Activated naive CD4-positive, alpha-beta T cell treated with anti-CD3 and anti-CD28 coated beads, Interleukin-2, amount 50 U/mL, for 24 hours (primary cell): ENCODE results near the gene PIM1.

Experiments used
- H3K27ac Mint-ChIP-seq: one replicate; pipeline ENCODE4 v1.8.0; 2021; ENCODE audit warnings: mild to moderate bottlenecking, mixed read lengths
- H3K27me3 Mint-ChIP-seq: one replicate; pipeline ENCODE4 v1.8.0; 2021; ENCODE audit warnings: mixed read lengths
- H3K36me3 Mint-ChIP-seq: one replicate; pipeline ENCODE4 v1.8.0; 2021; ENCODE audit warnings: mixed read lengths
- H3K4me1 Mint-ChIP-seq: one replicate; pipeline ENCODE4 v1.8.0; 2021; ENCODE audit warnings: mixed read lengths
- H3K4me3 Mint-ChIP-seq: one replicate; pipeline ENCODE4 v1.8.0; 2021; ENCODE audit warnings: mild to moderate bottlenecking, mixed read lengths
- H3K9me3 Mint-ChIP-seq: one replicate; pipeline ENCODE4 v1.8.0; 2021; ENCODE audit warnings: mixed read lengths

The PIM1 gene

GRCh38 chr6:37155394-37156312, 14.3 kb upstream of the PIM1 start:
- peak overlapping the region; percentile 60 for H3K4me3 Mint-ChIP-seq
- H3K36me3 Mint-ChIP-seq: no peaks in the 10 kb centered on the region
- H3K27me3 Mint-ChIP-seq: no peaks in the 10 kb centered on the region
- H3K4me1 Mint-ChIP-seq: peaks cover 24% of the 10 kb centered on the region
- peak overlapping the region; percentile 63 for H3K27ac Mint-ChIP-seq
- H3K9me3 Mint-ChIP-seq: no peaks in the 10 kb centered on the region

GRCh38 chr6:37158508-37158907, 11.4 kb upstream of the PIM1 start:
- H3K9me3 Mint-ChIP-seq: no peaks in the 10 kb centered on the region
- peaks cover 30% of the 10 kb centered on the region for H3K4me1 Mint-ChIP-seq
- no peaks in the 10 kb centered on the region for H3K36me3 Mint-ChIP-seq
- H3K27me3 Mint-ChIP-seq: no peaks in the 10 kb centered on the region
- H3K4me3 Mint-ChIP-seq: no peak overlapping the region
- H3K27ac Mint-ChIP-seq: no peak overlapping the region

- no peaks in the 10 kb centered on the region for H3K36me3 Mint-ChIP-seq
- H3K27ac Mint-ChIP-seq: no peak overlapping the region
- no peaks in the 10 kb centered on the region for H3K9me3 Mint-ChIP-seq
- peaks cover 17% of the 10 kb centered on the region for H3K4me1 Mint-ChIP-seq
- no peak overlapping the region for H3K4me3 Mint-ChIP-seq
- no peaks in the 10 kb centered on the region for H3K27me3 Mint-ChIP-seq
Measured at GRCh38 chr6:37160922-37161778, 8.8 kb upstream of the PIM1 start.

GRCh38 chr6:37162740-37163139, 7.2 kb upstream of the PIM1 start:
- Mint-ChIP-seq H3K36me3 (no peaks in the 10 kb centered on the region), H3K9me3 (no peaks in the 10 kb centered on the region), H3K27ac (no peak overlapping the region), H3K4me1 (peaks cover 8% of the 10 kb centered on the region), H3K4me3 (no peak overlapping the region), H3K27me3 (no peaks in the 10 kb centered on the region)

GRCh38 chr6:37168163-37168758, 1.7 kb upstream of the PIM1 start:
- H3K27ac Mint-ChIP-seq: peak overlapping the region; percentile 83
- no peaks in the 10 kb centered on the region for H3K27me3 Mint-ChIP-seq
- peaks cover 35% of the 10 kb centered on the region for H3K4me1 Mint-ChIP-seq
- H3K9me3 Mint-ChIP-seq: no peaks in the 10 kb centered on the region
- peaks cover 8% of the 10 kb centered on the region for H3K36me3 Mint-ChIP-seq
- H3K4me3 Mint-ChIP-seq: peak overlapping the region; percentile 91

GRCh38 chr6:37168811-37169495, 999 bp upstream of the PIM1 start:
- Mint-ChIP-seq H3K4me1 (peaks cover 42% of the 10 kb centered on the region), H3K4me3 (peak overlapping the region; percentile 91), H3K9me3 (no peaks in the 10 kb centered on the region), H3K27ac (peak overlapping the region; percentile 96), H3K27me3 (no peaks in the 10 kb centered on the region), H3K36me3 (peaks cover 11% of the 10 kb centered on the region)

- Mint-ChIP-seq H3K27ac (peak overlapping the region; percentile 97), H3K27me3 (no peaks in the 10 kb centered on the region), H3K4me3 (peak overlapping the region; percentile 95), H3K9me3 (no peaks in the 10 kb centered on the region), H3K4me1 (peaks cover 57% of the 10 kb centered on the region), H3K36me3 (peaks cover 24% of the 10 kb centered on the region)
Measured at GRCh38 chr6:37170273-37171200, 585 bp downstream of the PIM1 start.

GRCh38 chr6:37171201-37171969, 1.4 kb downstream of the PIM1 start:
- peak overlapping the region; percentile 97 for H3K27ac Mint-ChIP-seq
- no peaks in the 10 kb centered on the region for H3K27me3 Mint-ChIP-seq
- H3K4me3 Mint-ChIP-seq: peak overlapping the region; percentile 95
- H3K36me3 Mint-ChIP-seq: peaks cover 28% of the 10 kb centered on the region
- H3K9me3 Mint-ChIP-seq: no peaks in the 10 kb centered on the region
- peaks cover 66% of the 10 kb centered on the region for H3K4me1 Mint-ChIP-seq

GRCh38 chr6:37171970-37172812, 2.2 kb downstream of the PIM1 start:
- Mint-ChIP-seq H3K4me1 (peaks cover 72% of the 10 kb centered on the region), H3K27me3 (no peaks in the 10 kb centered on the region), H3K36me3 (peaks cover 32% of the 10 kb centered on the region), H3K9me3 (no peaks in the 10 kb centered on the region), H3K27ac (peak overlapping the region; percentile 95), H3K4me3 (peak overlapping the region; percentile 95)

- H3K4me3 Mint-ChIP-seq: peak overlapping the region; percentile 95
- H3K27ac Mint-ChIP-seq: peak overlapping the region; percentile 95
- peaks cover 79% of the 10 kb centered on the region for H3K4me1 Mint-ChIP-seq
- H3K9me3 Mint-ChIP-seq: no peaks in the 10 kb centered on the region
- H3K27me3 Mint-ChIP-seq: no peaks in the 10 kb centered on the region
- H3K36me3 Mint-ChIP-seq: peaks cover 35% of the 10 kb centered on the region
Measured at GRCh38 chr6:37172912-37173492, 3.0 kb downstream of the PIM1 start.

- no peaks in the 10 kb centered on the region for H3K9me3 Mint-ChIP-seq
- H3K4me3 Mint-ChIP-seq: peak overlapping the region; percentile 95
- H3K4me1 Mint-ChIP-seq: peaks cover 76% of the 10 kb centered on the region
- no peaks in the 10 kb centered on the region for H3K27me3 Mint-ChIP-seq
- H3K36me3 Mint-ChIP-seq: peaks cover 35% of the 10 kb centered on the region
- peak overlapping the region; percentile 95 for H3K27ac Mint-ChIP-seq
Measured at GRCh38 chr6:37173493-37174195, 3.7 kb downstream of the PIM1 start.

GRCh38 chr6:37174196-37174514, 4.2 kb downstream of the PIM1 start:
- peak overlapping the region; percentile 95 for H3K4me3 Mint-ChIP-seq
- no peaks in the 10 kb centered on the region for H3K27me3 Mint-ChIP-seq
- H3K4me1 Mint-ChIP-seq: peaks cover 71% of the 10 kb centered on the region
- peak overlapping the region; percentile 95 for H3K27ac Mint-ChIP-seq
- no peaks in the 10 kb centered on the region for H3K9me3 Mint-ChIP-seq
- H3K36me3 Mint-ChIP-seq: peaks cover 35% of the 10 kb centered on the region
